PFSK-1 (cell line): ENCODE data around the gene PDZD8.

Experiments used
- REST ChIP-seq, 2 experiments: IDR thresholded peaks; 2 replicates each; pipeline versions ENCODE4 v1.6.1 to v1.8.0; 2011 to 2012; ENCODE audit warnings: low read depth in 2 of 2, low read length in 2 of 2, control low read depth in 1 of 2, inconsistent platforms in 1 of 2, mild to moderate bottlenecking in 1 of 2, moderate library complexity in 1 of 2; ENCODE audit not compliant: insufficient read depth in 1 of 2
- TAF1 ChIP-seq: IDR thresholded peaks from 2 replicates; pipeline ENCODE4 v1.6.1; 2012; ENCODE audit warnings: low read length, control low read depth, borderline replicate concordance; ENCODE audit not compliant: insufficient read depth

GRCh38 chr10:117264782-117265181, 110.5 kb downstream of the PDZD8 start:
- TF ChIP-seq TAF1 (no peak), REST (IDR thresholded peaks at IDR 0.05; ENCODE audit: insufficient read depth in 1 of 2, low read depth in 2 of 2, low read length in 2 of 2) (no peak)
